ENCODE data around the gene GCAT. TPM values are rescaled to one million over a fixed set of nuclear protein-coding genes. Genes with fewer than 3 reads are reported as not detected.
"Not testable (repeated sequence)": the region's sequence is repeated elsewhere in the genome, so short reads cannot be mapped to it uniquely, and the experiment has no call there.

The GCAT gene
- total RNA-seq, 2 donors from 2014 or later = 0.78 to 2.6 TPM

GRCh38 chr22:37796079-37796478, 11.7 kb upstream of the GCAT start:
- no peaks in the 10 kb centered on the region for H3K27me3 Mint-ChIP-seq
- H3K36me3 Mint-ChIP-seq (ENCODE audit: low read depth) = no peaks in the 10 kb centered on the region
- no peak for ATAC-seq
- no peak overlapping the region for H3K4me3 Mint-ChIP-seq
- no peak overlapping the region for H3K27ac Mint-ChIP-seq
- DNase-seq = no peak
- H3K4me1 Mint-ChIP-seq = no peaks in the 10 kb centered on the region
- H3K9me3 ChIP-seq (ENCODE audit: control insufficient read depth, low read length, poor library complexity, severe bottlenecking) = no peaks in the 10 kb centered on the region

- not testable (repeated sequence) for H3K27ac Mint-ChIP-seq; H3K9me3 ChIP-seq (ENCODE audit: control insufficient read depth, low read length, poor library complexity, severe bottlenecking); H3K27me3 Mint-ChIP-seq; DNase-seq; H3K4me1 Mint-ChIP-seq; H3K36me3 Mint-ChIP-seq (ENCODE audit: low read depth); H3K4me3 Mint-ChIP-seq; ATAC-seq
Measured at GRCh38 chr22:37797259-37797658, 10.5 kb upstream of the GCAT start.

- Mint-ChIP-seq H3K27me3 (peaks cover 4% of the 10 kb centered on the region), H3K27ac (no peak overlapping the region), H3K36me3 (ENCODE audit: low read depth) (no peaks in the 10 kb centered on the region), H3K4me1 (peaks cover 3% of the 10 kb centered on the region), H3K4me3 (no peak overlapping the region)
- DNase-seq (no peak), ATAC-seq (no peak)
- no peaks in the 10 kb centered on the region for H3K9me3 ChIP-seq (ENCODE audit: control insufficient read depth, low read length, poor library complexity, severe bottlenecking)
Measured at GRCh38 chr22:37797874-37798500, 9.7 kb upstream of the GCAT start.

- H3K4me1 Mint-ChIP-seq; H3K36me3 Mint-ChIP-seq (ENCODE audit: low read depth); ATAC-seq; H3K4me3 Mint-ChIP-seq; H3K27me3 Mint-ChIP-seq; H3K27ac Mint-ChIP-seq; DNase-seq; H3K9me3 ChIP-seq (ENCODE audit: control insufficient read depth, low read length, poor library complexity, severe bottlenecking): not testable (repeated sequence)
Measured at GRCh38 chr22:37799979-37800378, 7.8 kb upstream of the GCAT start.

- ATAC-seq = peak; percentile 37
- Mint-ChIP-seq H3K4me3 (peak overlapping the region; percentile 89), H3K27me3 (peaks cover 16% of the 10 kb centered on the region), H3K4me1 (peaks cover 18% of the 10 kb centered on the region), H3K27ac (no peak overlapping the region), H3K36me3 (ENCODE audit: low read depth) (peaks cover 4% of the 10 kb centered on the region)
- H3K9me3 ChIP-seq (ENCODE audit: control insufficient read depth, low read length, poor library complexity, severe bottlenecking) = no peaks in the 10 kb centered on the region
- DNase-seq = no peak
Measured at GRCh38 chr22:37801946-37802309, 5.8 kb upstream of the GCAT start.

- Mint-ChIP-seq H3K27me3 (peaks cover 16% of the 10 kb centered on the region), H3K27ac (no peak overlapping the region), H3K4me3 (peak overlapping the region; percentile 89), H3K4me1 (peaks cover 18% of the 10 kb centered on the region), H3K36me3 (ENCODE audit: low read depth) (peaks cover 4% of the 10 kb centered on the region)
- ATAC-seq = peak; percentile 49
- H3K9me3 ChIP-seq (ENCODE audit: control insufficient read depth, low read length, poor library complexity, severe bottlenecking) = no peaks in the 10 kb centered on the region
- DNase-seq = no peak
Measured at GRCh38 chr22:37802310-37803194, 5.2 kb upstream of the GCAT start.

GRCh38 chr22:37803195-37803638, 4.5 kb upstream of the GCAT start:
- no peak overlapping the region for H3K27ac Mint-ChIP-seq

GRCh38 chr22:37803639-37804351, 3.9 kb upstream of the GCAT start:
- H3K27ac Mint-ChIP-seq = peak overlapping the region; percentile 2
- peaks cover 20% of the 10 kb centered on the region for H3K4me1 Mint-ChIP-seq
- H3K27me3 Mint-ChIP-seq = peaks cover 16% of the 10 kb centered on the region

More at GRCh38 chr22:37803195-37803638, 4.5 kb upstream of the GCAT start:
- no peak for ATAC-seq
- peaks cover 20% of the 10 kb centered on the region for H3K4me1 Mint-ChIP-seq
- H3K36me3 Mint-ChIP-seq (ENCODE audit: low read depth) = peaks cover 4% of the 10 kb centered on the region
- H3K9me3 ChIP-seq (ENCODE audit: control insufficient read depth, low read length, poor library complexity, severe bottlenecking) = no peaks in the 10 kb centered on the region
- no peak for DNase-seq
- peak overlapping the region; percentile 89 for H3K4me3 Mint-ChIP-seq
- peaks cover 16% of the 10 kb centered on the region for H3K27me3 Mint-ChIP-seq

GRCh38 chr22:37804352-37804880, 3.3 kb upstream of the GCAT start:
- Mint-ChIP-seq H3K4me3 (peak overlapping the region; percentile 89), H3K27ac (peak overlapping the region; percentile 2), H3K36me3 (ENCODE audit: low read depth) (peaks cover 4% of the 10 kb centered on the region), H3K4me1 (peaks cover 20% of the 10 kb centered on the region), H3K27me3 (peaks cover 16% of the 10 kb centered on the region)
- DNase-seq = no peak
- H3K9me3 ChIP-seq (ENCODE audit: control insufficient read depth, low read length, poor library complexity, severe bottlenecking) = no peaks in the 10 kb centered on the region
- ATAC-seq = no peak

More at GRCh38 chr22:37803639-37804351, 3.9 kb upstream of the GCAT start:
- DNase-seq (no peak), ATAC-seq (no peak)
- peaks cover 4% of the 10 kb centered on the region for H3K36me3 Mint-ChIP-seq (ENCODE audit: low read depth)
- no peaks in the 10 kb centered on the region for H3K9me3 ChIP-seq (ENCODE audit: control insufficient read depth, low read length, poor library complexity, severe bottlenecking)
- H3K4me3 Mint-ChIP-seq = peak overlapping the region; percentile 89

- Mint-ChIP-seq H3K4me3 (peak overlapping the region; percentile 89), H3K27ac (peak overlapping the region; percentile 71), H3K4me1 (peaks cover 20% of the 10 kb centered on the region), H3K27me3 (peaks cover 16% of the 10 kb centered on the region), H3K36me3 (ENCODE audit: low read depth) (peaks cover 4% of the 10 kb centered on the region)
- ATAC-seq (peak; percentile 29), DNase-seq (peak; percentile 40 to 62 (median 43))
- H3K9me3 ChIP-seq (ENCODE audit: control insufficient read depth, low read length, poor library complexity, severe bottlenecking) = no peaks in the 10 kb centered on the region
Measured at GRCh38 chr22:37804881-37805809, 2.6 kb upstream of the GCAT start.

- H3K4me3 Mint-ChIP-seq = peak overlapping the region; percentile 89
- DNase-seq (no peak), ATAC-seq (no peak)
- peak overlapping the region; percentile 71 for H3K27ac Mint-ChIP-seq
- H3K36me3 Mint-ChIP-seq (ENCODE audit: low read depth) = peaks cover 4% of the 10 kb centered on the region
- peaks cover 20% of the 10 kb centered on the region for H3K4me1 Mint-ChIP-seq
- H3K9me3 ChIP-seq (ENCODE audit: control insufficient read depth, low read length, poor library complexity, severe bottlenecking) = no peaks in the 10 kb centered on the region
- H3K27me3 Mint-ChIP-seq = peaks cover 16% of the 10 kb centered on the region
Measured at GRCh38 chr22:37805810-37806277, 1.9 kb upstream of the GCAT start.

Measured in T-helper 17 cell (primary cell).